IMR-90 (cell line): ENCODE measurements around the gene PXK. TPM values are rescaled to one million over a fixed set of nuclear protein-coding genes. Genes with fewer than 3 reads are reported as not detected.

Source experiments
- ATAC-seq: fragments of 200-7000 bp; cut with Tn5 transposase; 2 replicates; pipeline ENCODE4 v1.9.1; 2020; ENCODE audit warnings: low read depth, mild to moderate bottlenecking, moderate library complexity
- BruUV-seq: library from RNA; stranded (reverse); fragments of 400-500 nt; replicated peaks from 2 replicates; lab custom pipeline; 2021; lab: Mats Ljungman, UMichigan
- CTCF ChIA-PET: fragments of 300-600 bp; formaldehyde crosslinking; extraction: SDS; loops from one replicate; lab custom pipeline; 2021; ENCODE audit warnings: antibody characterized with exemption; lab: Yijun Ruan, JAX
- POLR2A ChIA-PET: fragments of 300-600 bp; sonication (Branson Sonifier 250); formaldehyde crosslinking; loops from one replicate; lab custom pipeline; 2022; ENCODE audit warnings: antibody characterized with exemption; ENCODE audit not compliant: unreplicated experiment; lab: Charles Lee
- DNase-seq: peaks from one replicate; pipeline ENCODE4 v3.0.0; 2013
- H2AFZ ChIP-seq: replicated peaks from 2 replicates; pipeline ENCODE3; 2013; ENCODE audit warnings: low read length, mild to moderate bottlenecking; ENCODE audit not compliant: poor library complexity
- H2AK5ac ChIP-seq: 2 replicates; pipeline ENCODE4 v1.6.1; 2013; ENCODE audit warnings: low read depth, low read length, inconsistent platforms
- H2AK9ac ChIP-seq: replicated peaks from 2 replicates; pipeline ENCODE3; 2013; ENCODE audit warnings: mild to moderate bottlenecking, low read depth, low read length, moderate library complexity; ENCODE audit not compliant: poor library complexity
- H2BK120ac ChIP-seq: 2 replicates; pipeline ENCODE4 v1.6.1; 2013; ENCODE audit warnings: low read depth, low read length, inconsistent platforms
- H2BK15ac ChIP-seq: 3 replicates; pipeline ENCODE4 v1.6.1; 2013; ENCODE audit warnings: low read depth, low read length, inconsistent platforms
- H2BK20ac ChIP-seq: 2 replicates; pipeline ENCODE4 v1.6.1; 2013; ENCODE audit warnings: low read depth, mild to moderate bottlenecking, inconsistent platforms, low read length, moderate library complexity
- H2BK5ac ChIP-seq: 2 replicates; pipeline ENCODE4 v1.6.1; 2013; ENCODE audit warnings: mild to moderate bottlenecking, low read depth, low read length, inconsistent platforms; ENCODE audit not compliant: poor library complexity, severe bottlenecking
- H3K14ac ChIP-seq: replicated peaks from 2 replicates; pipeline ENCODE4 v1.6.1; 2013; ENCODE audit warnings: low read depth, low read length, inconsistent platforms
- H3K18ac ChIP-seq: 2 replicates; pipeline ENCODE4 v1.6.1; 2013; ENCODE audit warnings: low read depth, low read length, control low read depth
- H3K23ac ChIP-seq: 2 replicates; pipeline ENCODE4 v1.6.1; 2013; ENCODE audit warnings: low read depth, low read length, inconsistent platforms
- H3K27ac ChIP-seq: 2 replicates; pipeline ENCODE4 v1.5.1; 2013; ENCODE audit warnings: mild to moderate bottlenecking, control low read depth, low read length; ENCODE audit not compliant: insufficient read depth
- H3K27me3 ChIP-seq: 2 replicates; pipeline ENCODE4 v1.6.1; 2013; ENCODE audit warnings: low read length; ENCODE audit not compliant: control insufficient read depth, insufficient read depth
- H3K36me3 ChIP-seq: 2 replicates; pipeline ENCODE4 v1.6.1; 2013; ENCODE audit warnings: low read length, mixed read lengths; ENCODE audit not compliant: control insufficient read depth, insufficient read depth
- H3K4ac ChIP-seq: 2 replicates; pipeline ENCODE4 v1.6.1; 2013; ENCODE audit warnings: low read depth, low read length, inconsistent platforms
- H3K4me1 ChIP-seq: 2 replicates; pipeline ENCODE4 v1.6.1; 2013; ENCODE audit warnings: low read length, mixed read lengths; ENCODE audit not compliant: control insufficient read depth, insufficient read depth
- H3K4me2 ChIP-seq: 2 replicates; pipeline ENCODE4 v1.6.1; 2013; ENCODE audit warnings: low read depth, mild to moderate bottlenecking, control low read depth, low read length, moderate library complexity
- H3K4me3 ChIP-seq: 2 replicates; pipeline ENCODE4 v1.5.1; 2013; ENCODE audit warnings: low read depth, mild to moderate bottlenecking, control low read depth, low read length, moderate library complexity; ENCODE audit not compliant: insufficient read depth
- H3K56ac ChIP-seq: 2 replicates; pipeline ENCODE4 v1.6.1; 2013; ENCODE audit warnings: low read length, inconsistent platforms; ENCODE audit not compliant: insufficient read depth; ENCODE audit errors: extremely low read depth
- H3K79me1 ChIP-seq, 2 experiments: 2 replicates each; pipeline ENCODE4 v1.6.1; 2013; ENCODE audit warnings: low read length in 2 of 2, inconsistent platforms in 1 of 2, low read depth in 1 of 2
- H3K9ac ChIP-seq: 2 replicates; pipeline ENCODE4 v1.6.1; 2013; ENCODE audit warnings: low read depth, low read length, control low read depth
- H3K9me1 ChIP-seq: 2 replicates; pipeline ENCODE4 v1.6.1; 2013; ENCODE audit warnings: low read length, inconsistent platforms; ENCODE audit not compliant: insufficient read depth
- H3K9me3 ChIP-seq: 2 replicates; pipeline ENCODE4 v1.6.1; 2013; ENCODE audit warnings: low read length; ENCODE audit not compliant: control insufficient read depth, insufficient read depth
- H4K20me1 ChIP-seq: 2 replicates; pipeline ENCODE4 v1.6.1; 2013; ENCODE audit warnings: low read length, inconsistent platforms; ENCODE audit not compliant: insufficient read depth
- H4K5ac ChIP-seq: 2 replicates; pipeline ENCODE4 v1.6.1; 2013; ENCODE audit warnings: mild to moderate bottlenecking, low read depth, low read length, control low read depth
- H4K8ac ChIP-seq, 2 experiments: 2 replicates each; pipeline ENCODE4 v1.6.1; 2013; ENCODE audit warnings: low read depth in 2 of 2, low read length in 2 of 2, control low read depth in 1 of 2, inconsistent platforms in 1 of 2
- H4K91ac ChIP-seq: 2 replicates; pipeline ENCODE4 v1.6.1; 2013; ENCODE audit warnings: low read depth, low read length, inconsistent platforms; ENCODE audit not compliant: insufficient read depth
- CEBPB ChIP-seq: IDR thresholded peaks from 2 replicates; pipeline ENCODE4 v1.6.1; 2012; ENCODE audit warnings: low read depth, low read length, improper control_type of control experiment
- FOS ChIP-seq: fragments of 150-350 bp; IDR thresholded peaks from 2 replicates; pipeline ENCODE4 v1.6.1; 2016; ENCODE audit warnings: low read depth, low read length
- NFE2L2 ChIP-seq: fragments of 150-350 bp; IDR thresholded peaks from 2 replicates; pipeline ENCODE4 v1.6.1; 2016; ENCODE audit warnings: low read depth, mild to moderate bottlenecking, low read length
- RAD21 ChIP-seq: IDR thresholded peaks from 2 replicates; pipeline ENCODE4 v1.6.1; 2012; ENCODE audit warnings: low read length, improper control_type of control experiment
- RCOR1 ChIP-seq: IDR thresholded peaks from 2 replicates; pipeline ENCODE4 v1.6.1; 2012; ENCODE audit warnings: mild to moderate bottlenecking, low read length, improper control_type of control experiment; ENCODE audit not compliant: insufficient replicate concordance
- SMC3 ChIP-seq: fragments of 150-350 bp; IDR thresholded peaks from 2 replicates; pipeline ENCODE4 v1.6.1; 2016; ENCODE audit warnings: low read depth, mild to moderate bottlenecking, antibody characterized with exemption, low read length, moderate library complexity
- USF2 ChIP-seq: fragments of 150-350 bp; IDR thresholded peaks from 2 replicates; pipeline ENCODE4 v1.6.1; 2017; ENCODE audit warnings: mild to moderate bottlenecking, antibody characterized with exemption, low read length, low read depth
- dilution Hi-C: fragments of 300-500 bp; cut with HindIII; formaldehyde crosslinking; loops from one replicate; pipeline ENCODE4 v1.14.3; 2018; ENCODE audit warnings: low sequenced_read_pairs; ENCODE audit not compliant: unreplicated experiment
- in situ Hi-C: fragments of 300-500 bp; cut with MboI; formaldehyde crosslinking; loops from 3 replicates; pipeline ENCODE4 v1.14.3; 2019; ENCODE audit warnings: low sequenced_read_pairs, inconsistent platforms, mixed read lengths
- intact Hi-C: fragments of 100-400 bp; cut with micrococcal nuclease; formaldehyde crosslinking; loops from 2 replicates; pipeline ENCODE4 v1.10.0; 2022
- polyA plus RNA-seq, 3 experiments: library from polyadenylated mRNA; depleted of rRNA; stranded (reverse); fragments of >200 nt; gene quantifications; 2 replicates each; pipeline ENCODE4 v1.2.3, GENCODE V29; 2012; ENCODE audit warnings: low replicate concordance in 1 of 3
- total RNA-seq: library from RNA; depleted of rRNA; stranded (reverse); fragments of >200 nt; gene quantifications from 2 replicates; pipeline ENCODE4 v1.2.3, GENCODE V29; 2012

Gene PXK
- total and polyA plus RNA-seq, 2 of the 4 experiments (the other 2 are of a cell fraction), result 14.3 to 17.7 TPM

GRCh38 chr3:58371754-58372153 is 39.1 kb downstream of the PXK start:
- H3K4me3 ChIP-seq, result no peak overlapping the region
- DNase-seq (no peak), ATAC-seq (no peak)
- BruUV-seq, result no TSS peak
- dilution Hi-C loops (no loop called here), intact Hi-C loops (no loop called here), in situ Hi-C loops (no loop called here)
- H4K8ac ChIP-seq, result no peak overlapping the region
- no peak overlapping the region for H2AFZ ChIP-seq
- no peak overlapping the region for H3K56ac ChIP-seq
- no peak overlapping the region for H3K27ac ChIP-seq
- H3K9me3 ChIP-seq, result no peaks in the 10 kb centered on the region
- no peak overlapping the region for H4K5ac ChIP-seq
- H2BK15ac ChIP-seq, result no peak overlapping the region
- no peaks in the 10 kb centered on the region for H3K27me3 ChIP-seq
- no peak overlapping the region for H2BK5ac ChIP-seq
- H4K20me1 ChIP-seq, result peaks cover 8% of the 10 kb centered on the region; the same call in 1 of the 2 replicates
- peaks cover 11 to 30% of the 10 kb centered on the region in 2 experiments for H3K79me1 ChIP-seq
- no peak overlapping the region for H3K18ac ChIP-seq
- no peak overlapping the region for H2BK120ac ChIP-seq
- ChIA-PET POLR2A (no interaction called here), CTCF (no interaction called here)
- no peak overlapping the region for H3K4ac ChIP-seq
- H3K23ac ChIP-seq, result no peak overlapping the region
- TF ChIP-seq NFE2L2 (no peak), RAD21 (no peak), FOS (no peak), USF2 (no peak), CEBPB (no peak), RCOR1 (no peak), SMC3 (no peak)
- H3K9ac ChIP-seq, result no peak overlapping the region
- no peak overlapping the region for H2BK20ac ChIP-seq
- no peak overlapping the region for H4K91ac ChIP-seq
- H3K36me3 ChIP-seq, result peaks cover 10% of the 10 kb centered on the region; the same call in 1 of the 2 replicates
- peaks cover 4% of the 10 kb centered on the region for H3K4me1 ChIP-seq
- no peak overlapping the region for H2AK9ac ChIP-seq
- no peak overlapping the region for H3K14ac ChIP-seq
- H2AK5ac ChIP-seq, result no peak overlapping the region
- no peak overlapping the region for H3K4me2 ChIP-seq
- H3K9me1 ChIP-seq, result peaks cover 10% of the 10 kb centered on the region
